Activated naive CD4-positive, alpha-beta T cell treated with anti-CD3 and anti-CD28 coated beads, Interleukin-2, amount 50 U/mL, for 16 hours (primary cell): ENCODE results near the gene RNF212.

Experiments
- DNase-seq: peaks from one replicate; pipeline ENCODE4 v3.0.0-alpha.2; 2020

Gene RNF212

GRCh38 chr4:1045595-1046201, 67.7 kb downstream of the RNF212 start:
- no peak for DNase-seq

GRCh38 chr4:1045193-1045594, 68.2 kb downstream of the RNF212 start:
- DNase-seq, result no peak

GRCh38 chr4:1044469-1045192, 68.7 kb downstream of the RNF212 start:
- no peak for DNase-seq

- no peak for DNase-seq
These were observed 69.5 kb downstream of the RNF212 start for GRCh38 chr4:1043651-1044468.

- no peak for DNase-seq
These were observed 70.2 kb downstream of the RNF212 start for GRCh38 chr4:1043162-1043561.

- no peak for DNase-seq
These were observed 70.9 kb downstream of the RNF212 start for GRCh38 chr4:1042352-1043055.

GRCh38 chr4:1041936-1042330, 71.4 kb downstream of the RNF212 start:
- no peak for DNase-seq

GRCh38 chr4:1041147-1041935, 72.0 kb downstream of the RNF212 start:
- no peak for DNase-seq

- no peak for DNase-seq
These were observed 72.8 kb downstream of the RNF212 start for GRCh38 chr4:1040344-1041146.

GRCh38 chr4:1039493-1040343, 73.6 kb downstream of the RNF212 start:
- DNase-seq, result no peak

GRCh38 chr4:1038948-1039492, 74.3 kb downstream of the RNF212 start:
- DNase-seq, result no peak

GRCh38 chr4:1036976-1037810, 76.2 kb downstream of the RNF212 start:
- DNase-seq, result no peak

GRCh38 chr4:1036095-1036494, 77.3 kb downstream of the RNF212 start:
- no peak for DNase-seq

- DNase-seq, result no peak
These were observed 77.9 kb downstream of the RNF212 start for GRCh38 chr4:1035510-1035909.

GRCh38 chr4:1033840-1034551, 79.4 kb downstream of the RNF212 start:
- DNase-seq, result no peak

GRCh38 chr4:1032861-1033260, 80.5 kb downstream of the RNF212 start:
- no peak for DNase-seq

- DNase-seq, result no peak
These were observed 81.2 kb downstream of the RNF212 start for GRCh38 chr4:1031956-1032795.

GRCh38 chr4:1031346-1031745, 82.0 kb downstream of the RNF212 start:
- DNase-seq, result no peak
